Activated T-helper 1 cell treated with anti-CD3 and anti-CD28 coated beads, Interleukin-12 subunit alpha, Interleukin-12 subunit beta, Interleukin-2, Interleukin-4 antibody, amounts not matched to agents 30 ng/mL and 10 ng/mL and 1 ng/mL, durations not matched to agents 14 hours and 24 hours and 36 hours (primary cell): ENCODE data around the gene ARHGAP4. TPM values are rescaled to one million over a fixed set of nuclear protein-coding genes. Genes with fewer than 3 reads are reported as not detected.
A peak's percentile ranks its signal among the peaks of the same experiment; 100 is the strongest.

Experiments
- DNase-seq: peaks from one replicate; pipeline ENCODE4 v3.0.0; 2021; ENCODE audit warnings: low spot score
- H3K27ac Mint-ChIP-seq: one replicate; pipeline ENCODE4 v1.8.0; 2021; ENCODE audit warnings: mild to moderate bottlenecking, mixed read lengths
- H3K27me3 Mint-ChIP-seq: one replicate; pipeline ENCODE4 v1.8.0; 2022; ENCODE audit warnings: mild to moderate bottlenecking, moderate library complexity, mixed read lengths; ENCODE audit not compliant: insufficient read depth
- H3K36me3 Mint-ChIP-seq: one replicate; pipeline ENCODE4 v1.8.0; 2021; ENCODE audit warnings: low read depth, mixed read lengths
- H3K4me1 Mint-ChIP-seq: one replicate; pipeline ENCODE4 v1.8.0; 2021; ENCODE audit warnings: low read depth, mixed read lengths
- H3K4me3 Mint-ChIP-seq: one replicate; pipeline ENCODE4 v1.8.0; 2021; ENCODE audit warnings: mild to moderate bottlenecking, moderate library complexity, mixed read lengths
- H3K9me3 Mint-ChIP-seq: one replicate; pipeline ENCODE4 v1.8.0; 2021; ENCODE audit warnings: mixed read lengths
- intact Hi-C: fragments of 100-400 bp; cut with micrococcal nuclease; formaldehyde crosslinking; loops from one replicate; pipeline ENCODE4 v1.15.1; 2024
- total RNA-seq: library from RNA; stranded (reverse); gene quantifications from 2 replicates; pipeline ENCODE4 v1.2.3, GENCODE V29; 2022

ARHGAP4 gene
- total RNA-seq, 1 donor from 2014 or later: 128 TPM

DNA sequence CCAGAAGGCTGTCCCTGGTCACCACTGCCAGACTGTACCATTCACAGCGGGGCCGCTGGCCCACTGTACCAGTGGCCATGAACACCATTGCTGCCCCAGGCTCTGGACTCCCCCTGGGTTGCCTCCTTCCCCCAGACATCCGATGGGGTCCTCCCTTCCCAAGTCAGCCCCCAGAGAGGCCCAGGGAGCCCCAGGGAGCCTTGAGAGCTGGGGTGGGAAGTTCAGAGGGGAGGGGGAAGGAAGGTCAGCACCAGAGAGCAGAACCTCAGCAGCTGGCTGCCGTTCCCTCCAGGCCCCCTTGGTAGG, 441 bp upstream of the ARHGAP4 start:
- H3K27me3 Mint-ChIP-seq: no peaks in the 10 kb centered on the region
- peaks cover 8% of the 10 kb centered on the region for H3K36me3 Mint-ChIP-seq
- intact Hi-C loops: loop anchor here (1.0 to 10.0 kb wide), 8 partner anchors 9 to 551 kb away; partner anchors contain the start of genes ABCD1, BCAP31, IRAK1 and LAGE3
- peak overlapping the region; percentile 97 for H3K27ac Mint-ChIP-seq
- H3K4me3 Mint-ChIP-seq: peak overlapping the region; percentile 91
- no peak for DNase-seq
- no peaks in the 10 kb centered on the region for H3K9me3 Mint-ChIP-seq
- H3K4me1 Mint-ChIP-seq: peaks cover 31% of the 10 kb centered on the region

- Mint-ChIP-seq H3K27me3 (no peaks in the 10 kb centered on the region), H3K36me3 (peaks cover 6% of the 10 kb centered on the region), H3K4me3 (peak overlapping the region; percentile 96), H3K27ac (peak overlapping the region; percentile 95), H3K4me1 (peaks cover 30% of the 10 kb centered on the region), H3K9me3 (no peaks in the 10 kb centered on the region)
- intact Hi-C loops: loop anchor here (2.0 to 10.0 kb wide), 4 partner anchors 125 to 552 kb away; partner anchors contain the start of genes LAGE3, PLXNB3 and RPL10
- no peak for DNase-seq
These were observed 701 bp downstream of the ARHGAP4 start for GRCh38 chrX:153925387-153925738.

GRCh38 chrX:153924149-153924861, 1.8 kb downstream of the ARHGAP4 start:
- Mint-ChIP-seq H3K36me3 (peaks cover 6% of the 10 kb centered on the region), H3K27ac (peak overlapping the region; percentile 95), H3K4me1 (peaks cover 30% of the 10 kb centered on the region), H3K27me3 (no peaks in the 10 kb centered on the region), H3K4me3 (peak overlapping the region; percentile 96), H3K9me3 (no peaks in the 10 kb centered on the region)
- DNase-seq: no peak
- intact Hi-C loops: loop anchor here (2.0 to 10.0 kb wide), 2 partner anchors 126 to 470 kb away; partner anchors contain the start of gene RPL10

DNA sequence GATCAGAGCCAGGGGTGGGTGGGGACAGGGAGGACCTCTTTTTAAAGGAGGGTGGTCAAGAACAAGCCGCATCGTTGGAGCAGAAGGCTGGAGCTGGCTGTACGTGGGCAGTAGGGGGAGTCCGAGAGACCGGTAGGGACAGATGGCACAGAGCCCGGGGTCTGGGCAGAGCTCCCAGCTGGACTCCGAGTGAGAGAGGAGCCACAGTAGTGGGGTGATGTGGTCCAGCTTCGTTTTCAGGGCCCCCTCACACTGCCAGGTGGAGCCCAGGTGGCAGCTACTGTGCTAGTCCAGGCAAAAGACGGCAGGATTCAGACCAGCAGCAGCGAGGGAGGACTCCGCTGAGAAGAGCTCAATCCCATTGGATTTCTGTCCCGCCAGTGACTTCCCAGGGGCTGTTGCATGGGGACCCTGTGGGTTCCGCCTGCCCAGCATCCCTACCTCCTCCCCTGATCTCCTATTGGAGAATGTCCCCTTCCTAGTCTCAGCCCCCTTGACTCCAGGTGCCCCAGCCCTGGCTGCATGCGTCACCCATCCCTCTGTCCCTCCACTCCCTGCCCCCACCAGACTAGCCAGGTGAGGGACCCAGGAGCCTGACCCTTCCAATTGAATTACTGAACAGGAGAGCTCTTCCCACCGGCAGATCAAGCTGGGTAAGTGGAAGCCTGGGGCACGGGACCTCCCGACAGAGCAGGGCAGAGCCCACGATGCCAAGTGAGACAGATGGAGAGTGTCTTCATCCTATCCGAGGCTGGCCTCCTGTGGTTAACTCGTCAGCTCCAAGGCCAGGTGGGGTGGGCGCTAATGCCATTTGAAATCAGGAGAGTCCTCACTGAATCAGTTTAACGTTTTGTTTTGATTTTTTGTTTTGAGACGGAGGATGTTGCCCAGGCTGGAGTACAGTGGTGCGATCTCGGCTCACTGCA, 2.9 kb downstream of the ARHGAP4 start:
- Mint-ChIP-seq H3K9me3 (no peaks in the 10 kb centered on the region), H3K4me1 (peaks cover 25% of the 10 kb centered on the region)
- intact Hi-C loops: loop anchor here (10.0 kb wide), 1 partner anchor 472 kb away; the partner anchor contains the start of gene RPL10

GRCh38 chrX:153921511-153922446, 4.3 kb downstream of the ARHGAP4 start:
- H3K4me3 Mint-ChIP-seq: peak overlapping the region; percentile 96
- peaks cover 25% of the 10 kb centered on the region for H3K4me1 Mint-ChIP-seq
- no peaks in the 10 kb centered on the region for H3K9me3 Mint-ChIP-seq
- peak overlapping the region; percentile 86 for H3K27ac Mint-ChIP-seq
- peaks cover 7% of the 10 kb centered on the region for H3K36me3 Mint-ChIP-seq
- no peaks in the 10 kb centered on the region for H3K27me3 Mint-ChIP-seq
- intact Hi-C loops: loop anchor here (10.0 kb wide), 1 partner anchor 473 kb away; the partner anchor contains the start of gene RPL10
- no peak for DNase-seq

More for the DNA sequence above, 2.9 kb downstream of the ARHGAP4 start:
- Mint-ChIP-seq H3K27me3 (no peaks in the 10 kb centered on the region), H3K4me3 (peak overlapping the region; percentile 96), H3K27ac (peak overlapping the region; percentile 95), H3K36me3 (peaks cover 4% of the 10 kb centered on the region)
- no peak for DNase-seq

- intact Hi-C loops: loop anchor here (10.0 kb wide), 1 partner anchor 474 kb away; the partner anchor contains the start of gene RPL10
- Mint-ChIP-seq H3K27me3 (no peaks in the 10 kb centered on the region), H3K36me3 (peaks cover 10% of the 10 kb centered on the region)
These were observed 5.0 kb downstream of the ARHGAP4 start for GRCh38 chrX:153921070-153921469.

DNA sequence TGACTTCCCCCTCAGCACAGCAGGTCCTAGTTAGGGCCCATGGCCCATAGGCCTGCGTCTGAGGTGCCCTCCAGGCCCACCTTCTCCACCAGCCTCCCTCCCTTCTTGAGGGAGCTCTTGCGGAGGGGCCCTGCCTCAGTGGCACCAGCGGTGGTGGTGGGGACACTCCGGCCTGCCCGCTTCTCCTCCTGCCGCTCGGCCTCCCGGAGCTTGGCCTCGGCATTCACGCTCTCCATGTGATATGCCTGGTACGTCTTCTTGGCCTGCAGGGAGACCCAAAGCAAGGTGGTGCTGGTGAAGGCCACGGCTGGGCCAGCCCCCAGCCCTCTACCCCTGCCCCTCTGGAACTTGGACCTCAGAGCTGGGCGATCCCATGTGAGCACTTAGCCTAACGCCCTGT, 5.5 kb downstream of the ARHGAP4 start:
- no peak for DNase-seq
- no peak overlapping the region for H3K4me3 Mint-ChIP-seq
- intact Hi-C loops: loop anchor here (10.0 kb wide), 1 partner anchor 474 kb away; the partner anchor contains the start of gene RPL10
- no peaks in the 10 kb centered on the region for H3K9me3 Mint-ChIP-seq
- peaks cover 22% of the 10 kb centered on the region for H3K4me1 Mint-ChIP-seq
- no peaks in the 10 kb centered on the region for H3K27me3 Mint-ChIP-seq
- H3K36me3 Mint-ChIP-seq: peaks cover 14% of the 10 kb centered on the region
- no peak overlapping the region for H3K27ac Mint-ChIP-seq

More at GRCh38 chrX:153921070-153921469, 5.0 kb downstream of the ARHGAP4 start:
- Mint-ChIP-seq H3K4me1 (peaks cover 25% of the 10 kb centered on the region), H3K27ac (no peak overlapping the region), H3K9me3 (no peaks in the 10 kb centered on the region), H3K4me3 (no peak overlapping the region)
- DNase-seq: no peak

- peaks cover 13% of the 10 kb centered on the region for H3K4me1 Mint-ChIP-seq
- intact Hi-C loops: no loop called here
- H3K27me3 Mint-ChIP-seq: no peaks in the 10 kb centered on the region
- H3K36me3 Mint-ChIP-seq: peaks cover 13% of the 10 kb centered on the region
- no peak overlapping the region for H3K27ac Mint-ChIP-seq
- H3K4me3 Mint-ChIP-seq: no peak overlapping the region
- DNase-seq: no peak
- no peaks in the 10 kb centered on the region for H3K9me3 Mint-ChIP-seq
These were observed 6.8 kb downstream of the ARHGAP4 start for GRCh38 chrX:153919281-153919680.

- peaks cover 12% of the 10 kb centered on the region for H3K36me3 Mint-ChIP-seq
- peaks cover 10% of the 10 kb centered on the region for H3K4me1 Mint-ChIP-seq
These were observed 8.2 kb downstream of the ARHGAP4 start for GRCh38 chrX:153917869-153918268.

GRCh38 chrX:153913701-153914100, 12.4 kb downstream of the ARHGAP4 start:
- intact Hi-C loops: no loop called here
- H3K4me1 Mint-ChIP-seq: no peaks in the 10 kb centered on the region
- H3K27ac Mint-ChIP-seq: no peak overlapping the region
- H3K4me3 Mint-ChIP-seq: no peak overlapping the region
- DNase-seq: no peak
- no peaks in the 10 kb centered on the region for H3K9me3 Mint-ChIP-seq
- peaks cover 14% of the 10 kb centered on the region for H3K36me3 Mint-ChIP-seq
- H3K27me3 Mint-ChIP-seq: no peaks in the 10 kb centered on the region

More at GRCh38 chrX:153917869-153918268, 8.2 kb downstream of the ARHGAP4 start:
- Mint-ChIP-seq H3K27ac (no peak overlapping the region), H3K27me3 (no peaks in the 10 kb centered on the region), H3K4me3 (no peak overlapping the region), H3K9me3 (no peaks in the 10 kb centered on the region)
- intact Hi-C loops: no loop called here
- no peak for DNase-seq

- DNase-seq: no peak
- intact Hi-C loops: no loop called here
- H3K9me3 Mint-ChIP-seq: no peaks in the 10 kb centered on the region
- no peaks in the 10 kb centered on the region for H3K4me1 Mint-ChIP-seq
- H3K4me3 Mint-ChIP-seq: no peak overlapping the region
- H3K36me3 Mint-ChIP-seq: peaks cover 16% of the 10 kb centered on the region
- H3K27ac Mint-ChIP-seq: no peak overlapping the region
- no peaks in the 10 kb centered on the region for H3K27me3 Mint-ChIP-seq
These were observed 12.9 kb downstream of the ARHGAP4 start for GRCh38 chrX:153913211-153913610.

DNA sequence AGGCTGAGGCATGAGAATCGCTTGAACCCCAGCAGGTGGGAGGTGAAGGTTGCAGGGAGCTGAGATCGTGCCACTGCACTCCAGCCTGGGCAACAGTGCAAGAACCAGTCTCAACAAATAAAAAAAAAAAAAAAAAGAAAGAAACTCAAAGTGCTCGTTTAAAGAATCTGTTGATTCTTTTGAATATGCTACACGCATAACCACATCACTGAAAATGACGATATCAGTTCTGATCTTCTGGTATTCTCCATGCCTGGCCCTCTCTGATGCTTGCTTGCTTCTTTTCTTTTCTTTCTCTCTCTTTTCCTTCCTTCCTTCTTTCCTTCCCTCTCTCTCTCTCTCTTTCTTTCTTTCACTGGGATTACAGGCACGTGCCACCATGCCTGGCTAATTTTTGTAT, 14.3 kb downstream of the ARHGAP4 start:
- peaks cover 13% of the 10 kb centered on the region for H3K36me3 Mint-ChIP-seq
- intact Hi-C loops: no loop called here
- no peaks in the 10 kb centered on the region for H3K4me1 Mint-ChIP-seq
- no peak overlapping the region for H3K4me3 Mint-ChIP-seq
- peak overlapping the region; percentile 23 for H3K27ac Mint-ChIP-seq
- no peaks in the 10 kb centered on the region for H3K27me3 Mint-ChIP-seq
- no peak for DNase-seq
- no peaks in the 10 kb centered on the region for H3K9me3 Mint-ChIP-seq
